Erythroblast (primary cell): ENCODE measurements around the gene CYTH3.
"Not testable (repeated sequence)": the region's sequence is repeated elsewhere in the genome, so short reads cannot be mapped to it uniquely, and the experiment has no call there.

Experiments
- DNase-seq, 2 experiments: peaks; one replicate each; lab custom pipeline; 2025; lab: John Stamatoyannopoulos, UW
- GATA1 ChIP-seq: IDR thresholded peaks from 2 replicates; pipeline ENCODE4 v1.6.1; 2011; ENCODE audit warnings: low read depth, mild to moderate bottlenecking, control low read depth, low read length, moderate library complexity
- POLR2A ChIP-seq: IDR thresholded peaks from 2 replicates; pipeline ENCODE4 v1.6.1; 2011; ENCODE audit warnings: mild to moderate bottlenecking, low read length

Gene CYTH3

GRCh38 chr7:6151994-6152735, 120.3 kb downstream of the CYTH3 start:
- TF ChIP-seq GATA1 (no peak), POLR2A (no peak)
- no peak for DNase-seq

- DNase-seq: not testable (repeated sequence)
Observed at GRCh38 chr7:6151527-6151926, 120.9 kb downstream of the CYTH3 start.

- no peak for DNase-seq
- TF ChIP-seq GATA1 (no peak), POLR2A (no peak)
Observed at GRCh38 chr7:6149996-6150395, 122.4 kb downstream of the CYTH3 start.

- no peak for TF ChIP-seq GATA1
- no peak for TF ChIP-seq POLR2A
- no peak for DNase-seq
Observed at GRCh38 chr7:6148724-6149360, 123.6 kb downstream of the CYTH3 start.

GRCh38 chr7:6147627-6148026, 124.8 kb downstream of the CYTH3 start:
- TF ChIP-seq POLR2A: no peak
- TF ChIP-seq GATA1: no peak
- no peak for DNase-seq

GRCh38 chr7:6146666-6147065, 125.8 kb downstream of the CYTH3 start:
- DNase-seq: no peak
- TF ChIP-seq GATA1 (no peak), POLR2A (no peak)

GRCh38 chr7:6143997-6144396, 128.4 kb downstream of the CYTH3 start:
- TF ChIP-seq POLR2A (no peak), GATA1 (no peak)
- DNase-seq: no peak

- TF ChIP-seq GATA1: no peak
Observed at GRCh38 chr7:6142871-6143380, 129.5 kb downstream of the CYTH3 start.

GRCh38 chr7:6139189-6139996, 133.0 kb downstream of the CYTH3 start:
- no peak for DNase-seq
- no peak for TF ChIP-seq POLR2A
- no peak for TF ChIP-seq GATA1

More at GRCh38 chr7:6142871-6143380, 129.5 kb downstream of the CYTH3 start:
- no peak for DNase-seq

GRCh38 chr7:6136475-6136874, 135.9 kb downstream of the CYTH3 start:
- no peak for DNase-seq
- TF ChIP-seq POLR2A (no peak), GATA1 (no peak)

GRCh38 chr7:6133249-6133648, 139.2 kb downstream of the CYTH3 start:
- TF ChIP-seq POLR2A (no peak), GATA1 (no peak)
- DNase-seq: no peak

- DNase-seq: peak in 1 of 2 experiments; percentile 40
- TF ChIP-seq POLR2A: no peak
- no peak for TF ChIP-seq GATA1
Observed at GRCh38 chr7:6130007-6130587, 142.3 kb downstream of the CYTH3 start.

GRCh38 chr7:6128205-6128604, 144.2 kb downstream of the CYTH3 start:
- no peak for DNase-seq
- TF ChIP-seq GATA1 (no peak), POLR2A (no peak)
